Activated CD4-positive, alpha-beta T cell treated with anti-CD3 and anti-CD28 coated beads for 4 hours (primary cell): ENCODE measurements around the gene BCL2L12.
"Not testable (repeated sequence)": the region's sequence is repeated elsewhere in the genome, so short reads cannot be mapped to it uniquely, and the experiment has no call there.

Experiments
- DNase-seq, 2 donors: peaks; one replicate each; pipeline ENCODE4 v3.0.0-alpha.2; 2020

The BCL2L12 gene

GRCh38 chr19:49665351-49666119 is at the start of gene BCL2L12, which contains the start of gene IRF3:
TSS of gene BCL2L12 (plus strand) at chr19:49665933. CDS start at chr19:49666693, 760 bp downstream.
TSS of gene IRF3 (minus strand) at chr19:49665857. CDS start at chr19:49664838, 1,019 bp downstream.
- DNase-seq: peak; percentile 99 to 100

GRCh38 chr19:49616532-49616931 is 49.2 kb upstream of the BCL2L12 start:
- no peak for DNase-seq

- no peak for DNase-seq
Measured at GRCh38 chr19:49616945-49617344, 48.8 kb upstream of the BCL2L12 start.

GRCh38 chr19:49617860-49618259 is 47.9 kb upstream of the BCL2L12 start:
- not testable (repeated sequence) for DNase-seq

- no peak for DNase-seq
Measured at GRCh38 chr19:49624967-49625910, 40.5 kb upstream of the BCL2L12 start.

GRCh38 chr19:49626226-49626625 is 39.5 kb upstream of the BCL2L12 start:
- DNase-seq: no peak

GRCh38 chr19:49629659-49630058 is 36.1 kb upstream of the BCL2L12 start:
- no peak for DNase-seq

GRCh38 chr19:49631014-49631588 is 34.6 kb upstream of the BCL2L12 start:
- no peak for DNase-seq

GRCh38 chr19:49631610-49632192 is 34.0 kb upstream of the BCL2L12 start:
- DNase-seq: no peak

GRCh38 chr19:49632576-49632975 is 33.2 kb upstream of the BCL2L12 start:
- DNase-seq: no peak

GRCh38 chr19:49633273-49633672 is 32.5 kb upstream of the BCL2L12 start:
- not testable (repeated sequence) for DNase-seq

GRCh38 chr19:49635530-49636232 is 30.1 kb upstream of the BCL2L12 start:
- DNase-seq: no peak

GRCh38 chr19:49636233-49636932 is 29.4 kb upstream of the BCL2L12 start:
- DNase-seq: no peak

GRCh38 chr19:49637821-49638738 is 27.7 kb upstream of the BCL2L12 start:
- DNase-seq: no peak

- no peak for DNase-seq
Measured at GRCh38 chr19:49639401-49640112, 26.2 kb upstream of the BCL2L12 start.

- DNase-seq: peak; percentile 100
Measured at GRCh38 chr19:49640113-49640898, 25.4 kb upstream of the BCL2L12 start, which contains the start of gene RRAS. TSS of gene RRAS (minus strand) at chr19:49640143. CDS start at chr19:49640098, 45 bp downstream.

- peak; percentile 98 to 99 for DNase-seq
Measured at GRCh38 chr19:49641688-49642491, 23.8 kb upstream of the BCL2L12 start, which contains the start of gene SCAF1. TSS of gene SCAF1 (plus strand) at chr19:49642209. CDS start at chr19:49645027, 2,818 bp downstream.
